Activated B cell treated with CpG ODN at 0.5 μM for 24 hours (primary cell): Measurements from ENCODE around the gene MACF1. TPM values are rescaled to one million over a fixed set of nuclear protein-coding genes. Genes with fewer than 3 reads are reported as not detected.

ENCODE experiments used
- ATAC-seq: fragments of 200-7000 bp; cut with Tn5 transposase; one replicate; pipeline ENCODE4 v1.10.0; 2021; ENCODE audit warnings: low read depth, mild to moderate bottlenecking, moderate library complexity
- CTCF ChIA-PET: fragments of 350-600 bp; sonication (Branson Sonifier 250); formaldehyde crosslinking; loops from one replicate; lab custom pipeline; 2021; ENCODE audit warnings: antibody characterized with exemption; lab: Charles Lee
- POLR2A ChIA-PET: fragments of 350-600 bp; sonication (Branson Sonifier 250); formaldehyde crosslinking; loops from one replicate; lab custom pipeline; 2021; ENCODE audit warnings: antibody characterized with exemption; lab: Charles Lee
- DNase-seq: peaks from one replicate; pipeline ENCODE4 v3.0.0; 2022
- H3K27ac Mint-ChIP-seq: one replicate; pipeline ENCODE4 v1.8.0; 2020; ENCODE audit warnings: mixed read lengths
- H3K27me3 Mint-ChIP-seq: one replicate; pipeline ENCODE4 v1.8.0; 2021; ENCODE audit warnings: mixed read lengths
- H3K36me3 Mint-ChIP-seq: one replicate; pipeline ENCODE4 v1.8.0; 2021; ENCODE audit warnings: low read depth, mixed read lengths
- H3K4me1 Mint-ChIP-seq: one replicate; pipeline ENCODE4 v1.8.0; 2021; ENCODE audit warnings: mixed read lengths
- H3K4me3 Mint-ChIP-seq: one replicate; pipeline ENCODE4 v1.8.0; 2020; ENCODE audit warnings: mild to moderate bottlenecking, mixed read lengths
- H3K9me3 Mint-ChIP-seq: one replicate; pipeline ENCODE4 v1.8.0; 2020; ENCODE audit warnings: mixed read lengths
- intact Hi-C: fragments of 100-400 bp; cut with micrococcal nuclease; formaldehyde crosslinking; loops from one replicate; pipeline ENCODE4 v1.15.1; 2024
- total RNA-seq: library from RNA; stranded (reverse); gene quantifications from 2 replicates; pipeline ENCODE4 v1.2.3, GENCODE V29; 2022
- TF ChIP-seq, protein P1 (sequence below): fragments of 200-600 bp; IDR thresholded peaks from one replicate; pipeline ENCODE4 v1.8.0; 2022; ENCODE audit warnings: antibody characterized with exemption, mild to moderate bottlenecking

The MACF1 gene
- total RNA-seq, 1 donor from 2014 or later = 286 TPM

DNA sequence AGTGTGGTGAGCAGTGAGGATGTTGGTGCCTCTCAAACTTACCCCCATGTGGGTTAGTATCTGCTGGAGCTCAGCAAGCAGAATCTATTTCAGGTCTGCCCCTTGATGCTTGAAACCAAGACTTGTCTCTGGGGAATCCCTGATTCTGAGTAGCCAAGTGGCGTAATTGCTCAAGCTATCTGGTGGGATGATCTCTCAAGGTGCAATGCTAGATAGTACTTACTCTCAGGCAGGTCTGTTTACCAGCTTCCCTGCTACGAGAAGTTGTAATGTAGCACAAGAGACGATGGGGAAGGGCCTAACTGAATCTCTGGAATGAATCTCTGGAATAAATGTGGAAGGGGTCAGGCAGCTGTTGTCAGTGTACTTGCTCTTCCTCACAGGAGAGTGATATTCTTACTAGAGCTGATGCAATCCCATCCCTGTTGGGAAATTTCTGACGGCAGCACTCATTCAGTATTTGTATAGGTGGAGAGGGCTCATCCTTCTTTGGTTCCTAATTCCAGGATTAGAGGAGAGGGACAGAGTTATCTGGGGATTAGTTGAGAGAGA lies 65.4 kb downstream of the MACF1 start:
- Mint-ChIP-seq H3K27ac (peak overlapping the region; percentile 84), H3K4me1 (peaks cover 69% of the 10 kb centered on the region), H3K9me3 (no peaks in the 10 kb centered on the region), H3K36me3 (no peaks in the 10 kb centered on the region), H3K27me3 (no peaks in the 10 kb centered on the region), H3K4me3 (peak overlapping the region; percentile 82)
- intact Hi-C loops = loop anchor here (1.0 to 10.0 kb wide), 6 partner anchors 12 to 395 kb away; partner anchors contain the start of gene MYCBP
- peak; percentile 26 for DNase-seq
- ATAC-seq = peak; percentile 97
- TF ChIP-seq, protein P1, sequence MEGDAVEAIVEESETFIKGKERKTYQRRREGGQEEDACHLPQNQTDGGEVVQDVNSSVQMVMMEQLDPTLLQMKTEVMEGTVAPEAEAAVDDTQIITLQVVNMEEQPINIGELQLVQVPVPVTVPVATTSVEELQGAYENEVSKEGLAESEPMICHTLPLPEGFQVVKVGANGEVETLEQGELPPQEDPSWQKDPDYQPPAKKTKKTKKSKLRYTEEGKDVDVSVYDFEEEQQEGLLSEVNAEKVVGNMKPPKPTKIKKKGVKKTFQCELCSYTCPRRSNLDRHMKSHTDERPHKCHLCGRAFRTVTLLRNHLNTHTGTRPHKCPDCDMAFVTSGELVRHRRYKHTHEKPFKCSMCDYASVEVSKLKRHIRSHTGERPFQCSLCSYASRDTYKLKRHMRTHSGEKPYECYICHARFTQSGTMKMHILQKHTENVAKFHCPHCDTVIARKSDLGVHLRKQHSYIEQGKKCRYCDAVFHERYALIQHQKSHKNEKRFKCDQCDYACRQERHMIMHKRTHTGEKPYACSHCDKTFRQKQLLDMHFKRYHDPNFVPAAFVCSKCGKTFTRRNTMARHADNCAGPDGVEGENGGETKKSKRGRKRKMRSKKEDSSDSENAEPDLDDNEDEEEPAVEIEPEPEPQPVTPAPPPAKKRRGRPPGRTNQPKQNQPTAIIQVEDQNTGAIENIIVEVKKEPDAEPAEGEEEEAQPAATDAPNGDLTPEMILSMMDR = no peak
- ChIA-PET POLR2A (interaction anchor here (0.5 to 2.2 kb wide), 15 partner anchors 9 to 779 kb away, joined by 3 to 13 read pairs (median 3); partner anchors contain the start of gene NDUFS5), CTCF (interaction anchor here (0.7 to 5.6 kb wide), 7 partner anchors 12 to 171 kb away, joined by 3 to 40 read pairs (median 10); no protein-coding TSS in a partner anchor)

DNA sequence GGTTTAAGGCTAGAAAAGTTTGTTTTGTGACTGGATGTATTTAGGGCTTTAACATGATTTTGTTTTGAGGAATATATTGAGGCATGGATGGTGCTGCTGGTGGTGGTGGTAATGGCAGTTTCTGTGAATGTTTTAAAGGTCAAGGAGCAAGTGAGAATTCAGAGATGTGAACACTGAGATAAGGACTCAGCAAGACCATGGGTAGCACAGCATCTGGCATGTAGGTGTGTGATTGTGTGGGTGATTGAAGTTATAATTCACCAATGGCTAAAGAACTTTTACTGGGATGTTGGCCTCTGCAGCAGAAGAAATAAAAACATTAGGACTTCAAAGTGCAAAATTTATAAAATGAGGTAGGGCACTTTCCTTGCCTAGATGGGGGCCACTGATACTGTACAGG lies 65.9 kb downstream of the MACF1 start:
- Mint-ChIP-seq H3K36me3 (no peaks in the 10 kb centered on the region), H3K27me3 (no peaks in the 10 kb centered on the region), H3K4me3 (peak overlapping the region; percentile 82), H3K27ac (peak overlapping the region; percentile 84), H3K4me1 (peaks cover 71% of the 10 kb centered on the region), H3K9me3 (no peaks in the 10 kb centered on the region)
- ATAC-seq (no peak), DNase-seq (no peak)
- CTCF ChIA-PET = interaction anchor here (0.7 to 5.6 kb wide), 4 partner anchors 12 to 168 kb away, joined by 3 to 40 read pairs (median 22); no protein-coding TSS in a partner anchor
- POLR2A ChIA-PET = interaction anchor here (0.6 to 1.4 kb wide), 7 partner anchors 9 to 778 kb away, joined by 3 to 13 read pairs (median 4); no protein-coding TSS in a partner anchor
- intact Hi-C loops = no loop called here
- TF ChIP-seq, protein P1 = no peak

DNA sequence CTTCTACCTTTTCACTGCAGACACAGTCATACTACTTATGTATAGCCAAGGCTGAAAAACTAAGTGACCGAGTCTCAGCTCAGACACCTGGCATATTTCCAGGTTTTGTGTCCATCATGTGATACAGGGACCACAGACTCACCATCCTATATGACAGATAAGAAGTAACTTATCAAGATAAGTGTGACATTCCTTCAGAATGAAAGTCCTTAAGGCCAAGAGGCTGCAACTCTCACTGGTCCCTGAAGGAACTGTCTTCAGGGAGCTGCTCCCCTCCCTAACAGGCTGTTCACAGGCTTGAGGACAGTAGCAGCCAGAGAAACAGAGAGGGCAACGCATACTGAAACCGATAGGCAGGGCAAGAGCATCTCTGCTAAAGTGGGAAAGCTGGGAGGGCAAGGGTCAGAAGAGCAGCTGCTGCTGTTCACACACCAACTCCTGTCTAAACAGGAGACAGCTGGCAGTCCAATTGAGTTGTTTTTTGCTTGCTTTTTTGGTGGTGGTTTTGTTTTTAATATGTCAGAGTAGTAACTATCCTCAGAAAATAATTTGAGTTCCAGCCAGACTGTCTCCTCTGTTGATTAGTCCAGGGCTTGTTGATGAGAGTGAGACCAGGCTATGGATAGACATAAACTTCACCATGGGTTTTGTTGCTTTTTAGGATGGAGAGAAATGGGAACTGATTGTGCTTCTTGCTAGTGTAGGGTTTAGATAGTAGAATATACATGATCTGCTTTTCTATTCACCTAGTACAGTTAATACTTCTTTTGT lies 67.7 kb downstream of the MACF1 start:
- Mint-ChIP-seq H3K9me3 (no peaks in the 10 kb centered on the region), H3K4me3 (peak overlapping the region; percentile 24), H3K4me1 (peaks cover 74% of the 10 kb centered on the region), H3K27ac (peak overlapping the region; percentile 25), H3K36me3 (no peaks in the 10 kb centered on the region), H3K27me3 (no peaks in the 10 kb centered on the region)
- ChIA-PET POLR2A (interaction anchor here (1.7 kb wide), 1 partner anchor 166 kb away, joined by 6 read pairs; no protein-coding TSS in a partner anchor), CTCF (interaction anchor here (0.6 to 1.1 kb wide), 2 partner anchors 13 to 14 kb away, joined by 3 read pairs; no protein-coding TSS in a partner anchor)
- ATAC-seq = no peak
- TF ChIP-seq, protein P1 = no peak
- intact Hi-C loops = no loop called here
- no peak for DNase-seq

DNA sequence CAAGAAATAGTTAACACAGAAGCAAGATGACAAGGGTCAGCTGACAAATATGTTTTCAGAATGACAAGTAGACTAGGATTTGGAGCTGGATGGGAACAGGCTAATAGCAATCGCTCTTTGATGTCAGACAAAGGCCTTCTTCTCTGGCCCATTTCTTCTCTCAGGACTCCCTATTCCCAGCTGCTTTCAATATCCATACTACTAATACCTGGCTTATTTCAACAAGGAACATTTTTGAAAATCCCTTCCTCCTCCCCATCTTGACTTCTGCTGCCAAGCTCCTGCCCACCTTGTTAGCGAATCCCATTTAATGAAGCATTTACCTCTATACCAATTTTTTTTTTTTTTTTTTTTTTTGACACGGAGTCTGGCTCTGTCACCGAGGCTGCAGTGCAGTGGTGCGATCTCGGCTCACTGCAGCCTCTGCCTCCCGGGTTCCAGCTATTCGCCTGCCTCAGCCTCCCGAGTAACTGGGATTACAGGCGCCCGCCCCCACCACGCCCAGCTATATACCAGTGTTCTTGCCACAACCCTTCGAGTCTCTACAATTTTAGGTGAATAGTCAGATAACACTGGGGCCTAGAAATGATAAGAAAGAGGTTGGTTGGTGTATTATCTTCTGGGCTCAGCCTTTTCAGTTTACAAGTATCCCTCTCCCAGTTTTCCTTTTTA lies 68.4 kb downstream of the MACF1 start:
- no peak overlapping the region for H3K27ac Mint-ChIP-seq
- intact Hi-C loops = no loop called here
- TF ChIP-seq, protein P1 = no peak
- CTCF ChIA-PET = interaction anchor here (0.8 to 1.1 kb wide), 2 partner anchors 15 to 170 kb away, joined by 3 read pairs; no protein-coding TSS in a partner anchor
- H3K4me1 Mint-ChIP-seq = peaks cover 77% of the 10 kb centered on the region
- no peaks in the 10 kb centered on the region for H3K9me3 Mint-ChIP-seq
- H3K4me3 Mint-ChIP-seq = no peak overlapping the region
- ATAC-seq (no peak), DNase-seq (no peak)
- H3K27me3 Mint-ChIP-seq = no peaks in the 10 kb centered on the region
- POLR2A ChIA-PET = interaction anchor here (1.7 kb wide), 1 partner anchor 167 kb away, joined by 6 read pairs; no protein-coding TSS in a partner anchor
- H3K36me3 Mint-ChIP-seq = peaks cover 4% of the 10 kb centered on the region
